ENCODE data around the gene DEFB112.

DNA sequence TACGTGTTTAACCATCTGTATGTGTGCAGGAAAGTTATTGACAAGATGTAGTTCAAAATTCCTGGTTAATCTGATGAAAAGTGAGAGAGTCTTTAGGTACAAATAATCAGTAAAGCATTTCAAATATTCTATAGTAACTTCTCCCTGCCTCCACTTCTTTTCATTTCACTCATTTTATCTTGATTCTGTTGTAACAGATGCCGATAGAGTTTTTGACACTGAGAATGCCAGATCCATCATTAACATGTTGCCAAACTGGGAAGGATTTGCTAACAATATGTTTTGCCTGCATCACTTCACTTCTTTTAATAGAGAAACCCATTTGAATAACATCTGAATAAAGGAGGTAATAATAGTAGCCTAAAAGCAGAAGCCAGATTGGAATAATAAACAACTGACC, 20.4 kb upstream of the DEFB112 start:
- TF ChIP-seq POLR2AphosphoS5 (IDR thresholded peaks at IDR 0.05; ENCODE audit: low read depth, low read length) = no peak
- no peak for TF ChIP-seq POLR2A (IDR thresholded peaks at IDR 0.05; ENCODE audit: low read depth, low read length)
- TF ChIP-seq TAF1 (IDR thresholded peaks at IDR 0.05; ENCODE audit: borderline replicate concordance, low read depth, low read length) = no peak
